Stimulated activated CD8-positive, alpha-beta memory T cell treated with anti-CD3 and anti-CD28 coated beads, Interleukin-12 subunit alpha, Interleukin-12 subunit beta, amount 100 ng/mL, for 24 hours (primary cell): ENCODE data around the gene CACNB1.
"Not testable (repeated sequence)": the region's sequence is repeated elsewhere in the genome, so short reads cannot be mapped to it uniquely, and the experiment has no call there.

Experiments used
- DNase-seq: peaks from one replicate; pipeline ENCODE4 v3.0.0-alpha.2; 2020; ENCODE audit errors: extremely low read depth

Gene CACNB1

DNA sequence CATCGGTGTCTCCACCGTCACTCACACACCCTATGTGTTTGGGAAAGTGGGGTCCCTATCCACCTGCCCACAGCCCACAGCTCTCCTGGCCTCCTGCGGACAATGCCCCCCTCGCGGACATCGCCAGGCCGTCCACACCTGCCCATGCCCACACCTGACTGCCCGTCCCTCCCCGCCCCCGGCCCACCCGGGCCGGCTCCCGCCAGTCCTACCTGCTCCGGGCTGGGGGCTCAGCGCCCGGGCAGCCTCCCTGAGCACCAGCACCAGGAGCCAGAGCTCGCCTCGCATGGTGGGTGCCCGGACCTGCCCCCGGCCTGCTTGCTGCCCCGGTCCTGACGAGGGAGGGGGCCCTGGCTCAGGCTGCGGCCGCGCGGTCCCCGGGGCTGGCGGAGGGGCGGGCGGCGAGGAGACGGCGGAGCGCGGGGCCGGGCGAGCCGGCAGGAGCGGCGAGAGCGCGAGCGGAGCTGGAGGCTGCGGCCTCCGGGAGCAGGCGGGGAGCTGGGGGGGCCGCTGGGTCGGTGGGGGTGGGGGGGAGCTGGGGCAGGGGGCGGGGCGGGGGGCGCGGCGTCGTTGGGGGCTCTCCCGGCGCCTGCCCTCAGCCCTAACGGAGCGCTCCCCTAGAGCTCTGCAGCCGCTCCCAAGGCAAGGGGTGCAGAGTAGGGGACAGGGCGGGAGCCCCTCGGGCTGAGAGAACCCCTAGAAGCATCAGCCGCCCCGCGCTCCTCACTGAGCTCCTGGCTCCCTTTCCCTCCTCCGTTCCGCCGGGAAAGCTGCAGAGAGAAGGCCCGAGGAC is 46.1 kb downstream of the CACNB1 start, which contains the start of gene PLXDC1:
PLXDC1 (minus strand) TSS at position 488 of the 793 bp plus-strand sequence; CDS start at position 288, 200 bp downstream.
- no peak for DNase-seq

- DNase-seq: no peak
These were observed 46.7 kb downstream of the CACNB1 start for GRCh38 chr17:39150795-39151149.

DNA sequence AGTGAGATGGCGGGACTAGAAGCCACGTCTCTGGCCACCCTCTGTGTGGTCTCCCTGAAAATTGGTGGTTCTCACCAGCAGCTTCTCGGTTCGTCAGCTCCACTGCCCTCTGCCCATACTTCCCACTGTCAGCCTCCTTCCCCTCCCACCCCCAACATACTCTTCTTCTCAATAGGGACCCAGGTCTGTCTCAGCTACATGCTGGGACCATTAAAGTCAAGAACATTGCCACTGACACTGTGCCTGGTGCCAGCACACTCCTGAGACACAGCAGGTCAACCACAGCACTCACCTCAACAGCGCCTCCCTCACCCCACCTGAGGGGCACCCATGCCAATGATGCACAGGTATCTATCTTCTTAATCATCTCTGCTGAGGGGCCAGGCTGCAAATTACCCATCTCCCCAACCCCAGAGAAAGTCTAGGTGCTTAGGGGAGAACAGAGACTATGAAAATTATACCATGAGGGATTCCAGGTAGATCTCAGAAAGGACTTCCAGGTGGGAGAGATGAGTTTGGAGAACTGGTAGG is 47.3 kb downstream of the CACNB1 start:
- no peak for DNase-seq

GRCh38 chr17:39147221-39148185 is 50.0 kb downstream of the CACNB1 start:
- no peak for DNase-seq

GRCh38 chr17:39146273-39146672 is 51.2 kb downstream of the CACNB1 start:
- no peak for DNase-seq

GRCh38 chr17:39145143-39145542 is 52.3 kb downstream of the CACNB1 start:
- no peak for DNase-seq

DNA sequence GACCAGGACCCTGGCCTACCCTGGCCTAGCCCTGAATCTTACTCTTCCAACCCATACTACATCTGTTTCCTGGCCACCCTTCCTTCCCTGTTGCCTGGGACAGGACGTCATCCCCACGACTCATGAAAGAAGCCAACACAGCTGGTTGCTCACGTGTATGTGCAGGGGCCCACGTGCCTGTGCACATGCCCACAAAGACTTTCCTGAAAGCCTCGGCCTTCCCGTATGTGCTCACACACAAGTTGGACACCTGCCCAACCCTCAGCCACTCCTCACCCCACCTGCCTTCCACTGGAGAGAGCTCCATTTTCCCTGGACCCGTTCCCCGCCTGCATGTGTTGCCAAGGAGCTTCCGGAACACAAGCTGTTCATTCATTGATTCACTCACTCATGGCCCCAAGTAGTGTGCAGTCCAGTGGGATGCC is 53.0 kb downstream of the CACNB1 start:
- DNase-seq: no peak

- DNase-seq: no peak
These were observed 53.8 kb downstream of the CACNB1 start for GRCh38 chr17:39143552-39144093.

GRCh38 chr17:39141915-39142664 is 55.4 kb downstream of the CACNB1 start:
- no peak for DNase-seq

- DNase-seq: no peak
These were observed 56.2 kb downstream of the CACNB1 start for GRCh38 chr17:39141294-39141693.

GRCh38 chr17:39139561-39139960 is 57.9 kb downstream of the CACNB1 start:
- DNase-seq: no peak

- DNase-seq: no peak
These were observed 58.3 kb downstream of the CACNB1 start for GRCh38 chr17:39139161-39139511.

GRCh38 chr17:39138431-39139160 is 58.9 kb downstream of the CACNB1 start:
- no peak for DNase-seq

GRCh38 chr17:39134878-39135277 is 62.6 kb downstream of the CACNB1 start:
- DNase-seq: no peak

GRCh38 chr17:39132192-39132610 is 65.3 kb downstream of the CACNB1 start:
- no peak for DNase-seq

DNA sequence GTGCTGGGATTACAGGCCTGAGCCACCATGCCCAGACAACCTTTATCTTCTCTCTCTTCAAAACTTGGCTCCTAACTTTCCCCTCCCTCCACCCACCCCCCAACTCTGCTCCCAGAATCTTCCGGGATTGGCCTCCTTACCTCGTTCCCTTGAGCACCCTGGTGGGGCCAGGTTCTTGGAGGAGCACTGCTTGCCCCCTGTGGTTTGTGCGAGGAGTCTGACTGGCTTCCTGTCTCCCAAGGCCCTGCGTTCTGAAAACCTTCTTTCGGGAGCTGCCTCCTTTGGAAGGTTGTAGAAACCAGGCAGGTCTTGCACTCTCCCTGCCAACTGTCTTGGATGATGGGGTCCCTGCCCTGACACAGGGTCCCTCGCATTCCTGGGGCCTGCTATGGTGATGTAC is 65.9 kb downstream of the CACNB1 start:
- DNase-seq: no peak

GRCh38 chr17:39130205-39130604 is 67.3 kb downstream of the CACNB1 start:
- DNase-seq: no peak

- not testable (repeated sequence) for DNase-seq
These were observed 67.9 kb downstream of the CACNB1 start for GRCh38 chr17:39129544-39129943.

DNA sequence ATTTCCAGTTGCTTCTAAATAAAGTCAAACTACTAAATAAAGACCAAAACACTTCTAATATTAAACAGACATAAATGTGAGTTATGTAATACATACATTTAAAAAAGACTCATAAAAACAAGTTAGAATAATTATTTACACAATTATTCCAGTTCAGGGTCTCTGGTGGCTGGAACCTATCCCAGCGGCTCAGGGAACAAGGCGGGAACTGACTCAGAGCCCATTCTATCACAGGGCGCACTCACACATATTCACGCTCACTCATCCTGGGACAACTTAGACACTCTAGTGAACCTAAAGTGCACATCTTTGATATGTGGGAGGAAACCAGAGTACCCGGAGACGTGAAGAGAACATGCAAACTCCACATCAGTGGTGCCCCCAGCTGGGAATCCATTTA is 71.0 kb downstream of the CACNB1 start:
- DNase-seq: no peak

DNA sequence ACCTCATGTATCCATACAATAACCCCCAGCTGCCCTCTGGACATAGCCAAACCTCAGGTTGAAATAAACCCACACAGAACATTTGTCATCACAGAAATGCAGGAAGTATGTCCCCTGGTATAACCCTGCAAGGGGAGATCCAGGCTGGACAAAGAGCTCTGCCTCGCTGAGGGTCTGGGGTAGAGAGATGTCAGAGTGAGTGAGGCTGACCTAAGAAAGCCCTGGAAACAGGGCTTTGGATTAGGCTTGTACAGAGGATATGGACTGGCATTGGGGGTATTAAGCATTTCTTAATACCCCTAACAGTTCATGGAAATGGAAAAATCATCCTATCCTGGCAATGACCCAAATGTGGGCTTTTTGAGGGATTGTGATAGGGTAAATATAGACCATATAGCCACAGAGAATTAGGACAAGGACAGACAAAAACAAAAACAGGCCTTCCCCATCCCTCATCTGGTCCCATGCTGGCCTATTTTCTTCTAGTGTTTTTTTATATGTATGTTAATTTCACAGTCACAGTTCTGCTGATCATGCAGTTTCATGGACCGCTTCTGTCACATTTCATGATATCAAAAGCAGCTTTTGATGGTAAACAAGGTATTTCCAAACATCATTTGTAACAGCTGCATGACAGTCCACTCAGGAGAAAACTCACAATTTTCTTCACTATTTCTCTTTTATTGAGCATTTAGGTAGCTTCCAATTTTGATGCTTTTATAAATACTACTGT is 72.2 kb downstream of the CACNB1 start:
- no peak for DNase-seq
